ENCODE data around the gene OXLD1.

DNA sequence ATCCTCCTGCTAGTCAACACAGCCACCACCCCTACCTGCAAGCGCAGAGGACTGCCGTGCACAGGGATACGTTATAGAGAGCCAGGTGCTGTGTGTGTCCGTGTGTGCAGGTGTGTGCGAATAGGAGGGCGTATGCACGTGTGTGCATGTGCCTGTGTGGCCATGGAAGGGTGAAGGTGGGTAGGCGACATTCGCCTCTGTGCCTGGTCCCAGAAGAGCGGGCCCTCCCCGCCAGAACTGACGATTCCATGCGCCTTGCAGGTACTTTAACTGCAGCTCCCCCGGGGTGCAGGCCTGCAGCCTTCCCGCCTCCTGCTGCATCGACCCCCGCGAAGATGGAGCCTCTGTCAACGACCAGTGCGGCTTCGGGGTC lies 18.8 kb downstream of the OXLD1 start:
- no peak for TF ChIP-seq CTCF (conservative IDR thresholded peaks at IDR 0.05; ENCODE audit: low read depth, low read length)
- no peak for TF ChIP-seq EZH2 (IDR thresholded peaks at IDR 0.05; ENCODE audit: low read length, unreplicated experiment)

Data from PC-3 (cell line).